Tibial nerve (tissue), 4 donors: ENCODE measurements around the gene PAAF1. TPM values are rescaled to one million over a fixed set of nuclear protein-coding genes. Genes with fewer than 3 reads are reported as not detected.

Experiments
- DNase-seq, 2 donors: peaks; one replicate each; pipeline ENCODE4 v3.0.0-alpha.2; 2019; ENCODE audit warnings: low spot score in 2 of 2
- H3K27ac ChIP-seq, 4 donors: fragments of 200-600 bp; sonication (generic) in 3 of 4; one replicate each; pipeline ENCODE4 v1.5.1; 2017 to 2019; ENCODE audit warnings: mild to moderate bottlenecking in 1 of 4
- H3K27me3 ChIP-seq, 2 donors: fragments of 200-600 bp; sonication (generic) in 1 of 2; one replicate each; pipeline versions ENCODE4 v1.5.1 to v1.6.0; 2017 to 2019
- H3K36me3 ChIP-seq, 3 donors: fragments of 200-600 bp; sonication (generic); one replicate each; pipeline ENCODE4 v1.5.1; 2018 to 2019
- H3K4me1 ChIP-seq, 4 donors: fragments of 200-600 bp; sonication (generic) in 3 of 4; one replicate each; pipeline ENCODE4 v1.5.1; 2017 to 2019
- H3K4me3 ChIP-seq, 4 donors: fragments of 200-600 bp; sonication (generic) in 3 of 4; one replicate each; pipeline ENCODE4 v1.5.1; 2017 to 2019; ENCODE audit warnings: mild to moderate bottlenecking in 1 of 4, moderate library complexity in 1 of 4
- H3K9me3 ChIP-seq, 4 donors: fragments of 200-600 bp; sonication (generic) in 3 of 4; one replicate each; pipeline ENCODE4 v1.5.1; 2017 to 2019
- EP300 ChIP-seq, 2 donors: sonication (generic); formaldehyde crosslinking; IDR thresholded peaks; one replicate each; pipeline ENCODE4 v1.6.1; 2017; ENCODE audit warnings: antibody characterized with exemption in 2 of 2, mild to moderate bottlenecking in 1 of 2
- POLR2A ChIP-seq, 2 donors: fragments of 450-650 bp; IDR thresholded peaks; one replicate each; pipeline ENCODE4 v1.6.1; 2017; ENCODE audit warnings: antibody characterized with exemption in 2 of 2, mild to moderate bottlenecking in 2 of 2, moderate library complexity in 2 of 2
- WGBS, 2 donors: methylation state at CpG; one replicate each; pipeline ENCODE4 v1.1.5; 2018; 5-methylcytosine and 5-hydroxymethylcytosine counted together
- total RNA-seq, 4 donors: library from RNA; depleted of rRNA; stranded (reverse); fragments of >200 nt; gene quantifications; one replicate each; pipeline ENCODE4 v1.1.0, GENCODE V29; 2016
- TF ChIP-seq, protein P1 (sequence below), 5 experiments: fragments of 200-600 bp in 3 of 5; fragments of 450-650 bp in 2 of 5; sonication (generic) in 3 of 5; IDR thresholded peaks; one replicate each; pipeline ENCODE4 v1.5.1; 2016 to 2019; ENCODE audit warnings: antibody characterized with exemption in 5 of 5, mild to moderate bottlenecking in 3 of 5, moderate library complexity in 2 of 5

PAAF1 gene
- total RNA-seq, 4 donors from 2014 or later, result 24.9 to 39.1 (median 32.7) TPM

DNA sequence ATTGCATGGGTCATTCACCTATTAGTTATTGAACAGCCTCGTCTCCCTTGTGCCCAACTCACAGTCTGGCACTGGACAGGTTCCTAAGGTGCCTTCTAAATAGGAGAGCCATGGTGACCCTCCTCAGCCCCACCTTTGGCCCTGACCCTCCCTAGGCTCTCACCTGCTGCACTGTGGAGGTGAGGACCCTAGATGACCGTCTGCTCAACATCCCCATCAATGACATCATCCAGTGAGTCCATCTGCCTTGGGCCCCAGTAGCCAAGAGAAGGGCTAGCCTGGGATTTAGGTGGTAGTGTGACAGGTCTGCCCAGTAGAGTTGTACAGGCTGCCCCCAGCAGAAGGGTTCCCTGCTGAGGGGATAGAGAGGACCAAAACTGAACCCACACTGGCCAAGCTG lies 92.3 kb downstream of the PAAF1 start:
- DNase-seq, result no peak
- WGBS, 2 donors, result 70 to 95% methylated on average over 1 to 2 of the region's 2 CpGs
- Histone ChIP-seq H3K36me3 (no peaks in the 10 kb centered on the region), H3K27ac (no peak overlapping the region), H3K9me3 (no peaks in the 10 kb centered on the region), H3K4me1 (peaks cover 0 to 19% (median 8%) of the 10 kb centered on the region in 4 donors), H3K27me3 (no peaks in the 10 kb centered on the region), H3K4me3 (no peak overlapping the region)
- TF ChIP-seq EP300 (IDR thresholded peaks at IDR 0.05) (no peak), POLR2A (IDR thresholded peaks at IDR 0.05) (no peak)
- TF ChIP-seq, protein P1, sequence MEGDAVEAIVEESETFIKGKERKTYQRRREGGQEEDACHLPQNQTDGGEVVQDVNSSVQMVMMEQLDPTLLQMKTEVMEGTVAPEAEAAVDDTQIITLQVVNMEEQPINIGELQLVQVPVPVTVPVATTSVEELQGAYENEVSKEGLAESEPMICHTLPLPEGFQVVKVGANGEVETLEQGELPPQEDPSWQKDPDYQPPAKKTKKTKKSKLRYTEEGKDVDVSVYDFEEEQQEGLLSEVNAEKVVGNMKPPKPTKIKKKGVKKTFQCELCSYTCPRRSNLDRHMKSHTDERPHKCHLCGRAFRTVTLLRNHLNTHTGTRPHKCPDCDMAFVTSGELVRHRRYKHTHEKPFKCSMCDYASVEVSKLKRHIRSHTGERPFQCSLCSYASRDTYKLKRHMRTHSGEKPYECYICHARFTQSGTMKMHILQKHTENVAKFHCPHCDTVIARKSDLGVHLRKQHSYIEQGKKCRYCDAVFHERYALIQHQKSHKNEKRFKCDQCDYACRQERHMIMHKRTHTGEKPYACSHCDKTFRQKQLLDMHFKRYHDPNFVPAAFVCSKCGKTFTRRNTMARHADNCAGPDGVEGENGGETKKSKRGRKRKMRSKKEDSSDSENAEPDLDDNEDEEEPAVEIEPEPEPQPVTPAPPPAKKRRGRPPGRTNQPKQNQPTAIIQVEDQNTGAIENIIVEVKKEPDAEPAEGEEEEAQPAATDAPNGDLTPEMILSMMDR (IDR thresholded peaks at IDR 0.05), result no peak

DNA sequence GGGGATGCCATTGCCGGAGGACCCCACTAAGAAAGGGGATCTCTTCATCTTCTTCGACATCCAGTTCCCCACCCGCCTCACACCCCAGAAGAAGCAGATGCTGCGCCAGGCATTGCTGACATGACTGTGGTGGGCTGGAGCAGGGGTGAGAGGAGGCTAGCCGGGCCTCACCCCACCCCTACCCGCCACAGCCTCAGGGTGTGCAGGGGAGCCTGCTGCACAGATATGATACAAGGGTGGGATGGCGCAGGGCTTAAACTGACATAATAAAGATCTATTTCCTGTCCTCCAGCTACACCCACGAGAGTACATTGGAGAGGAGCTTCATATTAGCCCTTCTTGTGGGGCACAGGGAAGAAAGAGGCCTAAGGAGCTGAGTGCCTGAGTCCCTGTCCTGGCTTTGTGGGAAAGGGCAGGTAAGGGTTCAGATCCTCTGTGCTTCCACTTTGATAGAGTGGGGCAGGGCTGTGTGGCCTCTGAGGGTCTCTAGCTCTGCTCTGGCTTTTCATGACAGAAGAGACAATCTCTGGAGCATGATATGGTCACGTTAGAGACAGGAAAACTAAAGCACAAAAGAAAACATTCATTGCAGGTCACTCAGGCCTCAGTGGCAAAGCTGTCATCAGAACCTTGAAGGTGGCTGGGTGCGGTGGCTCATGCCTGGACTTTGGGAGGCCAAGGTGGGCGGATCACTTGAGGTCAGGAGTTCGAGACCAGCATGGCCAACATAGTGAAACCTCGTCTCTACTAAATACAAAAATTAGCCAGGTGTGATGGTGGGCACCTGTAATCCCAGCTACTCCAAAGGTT lies 93.4 kb downstream of the PAAF1 start:
- Histone ChIP-seq H3K36me3 (peaks cover 0 to 9% (median 0%) of the 10 kb centered on the region in 3 donors), H3K4me3 (no peak overlapping the region), H3K9me3 (no peaks in the 10 kb centered on the region), H3K27me3 (no peaks in the 10 kb centered on the region), H3K27ac (no peak overlapping the region), H3K4me1 (peaks cover 0 to 18% (median 10%) of the 10 kb centered on the region in 4 donors)
- DNase-seq, result no peak
- TF ChIP-seq POLR2A (IDR thresholded peaks at IDR 0.05) (no peak), EP300 (IDR thresholded peaks at IDR 0.05) (no peak)
- TF ChIP-seq, protein P1 (IDR thresholded peaks at IDR 0.05), result no peak
- WGBS, 2 donors, result 76 to 79% methylated on average over 10 to 13 of the region's 13 CpGs

DNA sequence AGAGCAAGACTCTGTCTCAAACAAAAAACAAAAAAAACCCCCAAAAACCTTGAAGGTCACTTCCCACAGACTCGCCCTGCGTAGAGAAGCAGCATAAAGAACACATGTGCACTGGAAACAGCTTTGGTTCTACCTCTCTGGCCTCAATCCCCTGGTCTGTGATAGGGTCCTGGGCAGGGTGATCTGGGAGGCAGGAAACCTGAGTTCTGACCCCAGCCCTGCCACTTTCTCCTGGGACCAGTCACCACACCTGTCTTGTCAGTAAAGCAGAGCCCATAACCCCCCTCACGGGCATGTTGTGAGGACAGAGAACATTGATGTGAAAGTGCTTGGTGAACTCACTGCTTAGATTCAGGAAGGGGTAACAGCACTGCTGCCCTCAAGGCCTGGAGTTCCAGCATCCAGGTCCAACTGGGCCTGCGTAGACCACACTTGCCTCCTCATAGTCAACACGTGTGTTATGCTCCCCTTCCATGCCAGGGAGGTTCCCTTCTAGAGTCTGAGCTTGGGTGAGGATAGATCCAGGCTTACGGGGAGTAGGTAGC lies 94.4 kb downstream of the PAAF1 start:
- DNase-seq, result no peak
- TF ChIP-seq EP300 (IDR thresholded peaks at IDR 0.05) (no peak), POLR2A (IDR thresholded peaks at IDR 0.05) (no peak)
- TF ChIP-seq, protein P1 (IDR thresholded peaks at IDR 0.05), result no peak
- no peaks in the 10 kb centered on the region for H3K9me3 ChIP-seq
- H3K4me3 ChIP-seq, result no peak overlapping the region
- no peaks in the 10 kb centered on the region for H3K27me3 ChIP-seq
- H3K27ac ChIP-seq, result no peak overlapping the region
- H3K36me3 ChIP-seq, result peaks cover 0 to 20% (median 0%) of the 10 kb centered on the region in 3 donors
- H3K4me1 ChIP-seq, result peaks cover 0 to 18% (median 10%) of the 10 kb centered on the region in 4 donors
- 88 to 93% methylated on average over 6 of the region's 6 CpGs for WGBS, 2 donors

DNA sequence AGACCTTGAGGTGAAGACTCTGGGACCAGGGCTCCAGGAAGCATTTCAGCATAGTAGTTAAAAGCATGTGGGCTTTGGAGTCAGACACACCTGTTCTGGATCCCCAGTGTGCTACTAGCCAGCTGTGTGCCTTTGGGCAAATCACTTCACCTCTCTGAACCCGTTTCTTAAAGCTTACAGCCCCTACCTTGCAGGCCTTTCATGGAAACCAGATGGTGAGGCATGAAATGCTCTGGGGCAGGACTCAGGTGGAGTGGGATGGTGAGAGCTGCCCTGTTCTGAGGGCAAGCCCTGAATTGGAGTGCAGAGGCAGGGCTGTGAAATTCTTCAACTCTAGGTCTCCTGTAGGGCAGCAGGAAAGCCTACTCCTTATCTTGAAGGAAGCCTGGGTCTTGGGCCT lies 95.4 kb downstream of the PAAF1 start:
- WGBS, 2 donors, result 67 to 83% methylated on average over 1 of the region's 1 CpG
- peaks cover 0 to 28% (median 4%) of the 10 kb centered on the region in 3 donors for H3K36me3 ChIP-seq

More for the DNA sequence above, 95.4 kb downstream of the PAAF1 start:
- Histone ChIP-seq H3K4me3 (no peak overlapping the region), H3K27ac (peak overlapping the region in 1 of 4 donors; percentile 27), H3K27me3 (no peaks in the 10 kb centered on the region), H3K9me3 (no peaks in the 10 kb centered on the region), H3K4me1 (peaks cover 0 to 18% (median 10%) of the 10 kb centered on the region in 4 donors)
- no peak for TF ChIP-seq EP300 (IDR thresholded peaks at IDR 0.05)
- TF ChIP-seq, protein P1 (IDR thresholded peaks at IDR 0.05), result no peak
- TF ChIP-seq POLR2A (IDR thresholded peaks at IDR 0.05), result no peak
- no peak for DNase-seq
